Activated CD4-positive, alpha-beta T cell treated with anti-CD3 and anti-CD28 coated beads, Interleukin-2, amount 10 ng/mL, durations not matched to agents 7 days and 5 days (primary cell): ENCODE measurements around the gene DNAJC15. TPM values are rescaled to one million over a fixed set of nuclear protein-coding genes. Genes with fewer than 3 reads are reported as not detected.
A peak's percentile ranks its signal among the peaks of the same experiment; 100 is the strongest.
"Not testable (repeated sequence)": the region's sequence is repeated elsewhere in the genome, so short reads cannot be mapped to it uniquely, and the experiment has no call there.

ENCODE experiments used
- CTCF ChIA-PET: fragments of 350-600 bp; sonication (Branson Sonifier 250); formaldehyde crosslinking; loops from one replicate; lab custom pipeline; 2021; ENCODE audit warnings: antibody characterized with exemption; lab: Charles Lee
- POLR2A ChIA-PET: fragments of 350-600 bp; sonication (Branson Sonifier 250); formaldehyde crosslinking; loops from one replicate; lab custom pipeline; 2021; ENCODE audit warnings: antibody characterized with exemption; lab: Charles Lee
- DNase-seq: peaks from one replicate; pipeline ENCODE4 v3.0.0-alpha.2; 2020
- H3K27ac Mint-ChIP-seq: one replicate; pipeline ENCODE4 v1.8.0; 2021; ENCODE audit warnings: mild to moderate bottlenecking, moderate library complexity, mixed read lengths
- H3K27me3 Mint-ChIP-seq: one replicate; pipeline ENCODE4 v1.8.0; 2021; ENCODE audit warnings: mixed read lengths
- H3K36me3 Mint-ChIP-seq: one replicate; pipeline ENCODE4 v1.8.0; 2021; ENCODE audit warnings: low read depth, mixed read lengths
- H3K4me1 Mint-ChIP-seq: one replicate; pipeline ENCODE4 v1.8.0; 2021; ENCODE audit warnings: mixed read lengths
- H3K4me3 Mint-ChIP-seq: one replicate; pipeline ENCODE4 v1.8.0; 2021; ENCODE audit warnings: mild to moderate bottlenecking, moderate library complexity, mixed read lengths
- H3K9me3 Mint-ChIP-seq: one replicate; pipeline ENCODE4 v1.8.0; 2021; ENCODE audit warnings: mixed read lengths
- total RNA-seq, 2 experiments: library from RNA; stranded (reverse); gene quantifications; one replicate each; pipeline ENCODE4 v1.2.3, GENCODE V29; 2021

DNAJC15 gene
- total RNA-seq, 2 experiments from 2014 or later = 12.5 to 18.5 TPM

GRCh38 chr13:43057653-43058317 is 34.4 kb downstream of the DNAJC15 start:
- no peak overlapping the region for H3K4me3 Mint-ChIP-seq
- peaks cover 30% of the 10 kb centered on the region for H3K36me3 Mint-ChIP-seq
- POLR2A ChIA-PET = interaction anchor here (1.2 kb wide), 1 partner anchor 11 kb away, joined by 3 read pairs; no protein-coding TSS in a partner anchor
- H3K4me1 Mint-ChIP-seq = peaks cover 46% of the 10 kb centered on the region
- H3K27me3 Mint-ChIP-seq = no peaks in the 10 kb centered on the region
- CTCF ChIA-PET = interaction anchor here (0.9 to 1.6 kb wide), 4 partner anchors 10 to 1422 kb away, joined by 3 to 5 read pairs (median 4); no protein-coding TSS in a partner anchor
- peaks cover 11% of the 10 kb centered on the region for H3K9me3 Mint-ChIP-seq
- peak; percentile 21 for DNase-seq
- H3K27ac Mint-ChIP-seq = peak overlapping the region; percentile 82

- no peaks in the 10 kb centered on the region for H3K27me3 Mint-ChIP-seq
- no peak overlapping the region for H3K4me3 Mint-ChIP-seq
- ChIA-PET POLR2A (interaction anchor here (1.2 kb wide), 1 partner anchor 11 kb away, joined by 3 read pairs; no protein-coding TSS in a partner anchor), CTCF (interaction anchor here (0.8 to 1.6 kb wide), 5 partner anchors 11 to 1421 kb away, joined by 3 to 5 read pairs (median 3); partner anchors contain the start of gene EPSTI1)
- peak; percentile 14 for DNase-seq
- H3K27ac Mint-ChIP-seq = peak overlapping the region; percentile 82
- H3K36me3 Mint-ChIP-seq = peaks cover 30% of the 10 kb centered on the region
- peaks cover 46% of the 10 kb centered on the region for H3K4me1 Mint-ChIP-seq
- H3K9me3 Mint-ChIP-seq = peaks cover 6% of the 10 kb centered on the region
Measured at GRCh38 chr13:43058318-43058674, 34.9 kb downstream of the DNAJC15 start.

GRCh38 chr13:43058831-43059230 is 35.4 kb downstream of the DNAJC15 start:
- peak overlapping the region; percentile 52 for H3K27ac Mint-ChIP-seq
- no peak overlapping the region for H3K4me3 Mint-ChIP-seq
- CTCF ChIA-PET = interaction anchor here (0.8 to 1.6 kb wide), 5 partner anchors 9 to 68 kb away, joined by 3 to 5 read pairs (median 3); partner anchors contain the start of gene EPSTI1

GRCh38 chr13:43059779-43060178 is 36.4 kb downstream of the DNAJC15 start:
- Mint-ChIP-seq H3K36me3 (peaks cover 30% of the 10 kb centered on the region), H3K4me1 (peaks cover 46% of the 10 kb centered on the region)
- POLR2A ChIA-PET, H3K27ac Mint-ChIP-seq, H3K9me3 Mint-ChIP-seq, H3K4me3 Mint-ChIP-seq, H3K27me3 Mint-ChIP-seq, DNase-seq: not testable (repeated sequence)
- CTCF ChIA-PET = interaction anchor here (1.0 kb wide), 2 partner anchors 10 to 69 kb away, joined by 3 read pairs; no protein-coding TSS in a partner anchor

More at GRCh38 chr13:43058831-43059230, 35.4 kb downstream of the DNAJC15 start:
- DNase-seq = no peak
- H3K4me1 Mint-ChIP-seq = peaks cover 46% of the 10 kb centered on the region
- peaks cover 30% of the 10 kb centered on the region for H3K36me3 Mint-ChIP-seq
- POLR2A ChIA-PET = no interaction called here
- peaks cover 5% of the 10 kb centered on the region for H3K9me3 Mint-ChIP-seq
- H3K27me3 Mint-ChIP-seq = no peaks in the 10 kb centered on the region

GRCh38 chr13:43060806-43061205 is 37.4 kb downstream of the DNAJC15 start:
- peaks cover 46% of the 10 kb centered on the region for H3K4me1 Mint-ChIP-seq
- POLR2A ChIA-PET, H3K9me3 Mint-ChIP-seq, H3K27ac Mint-ChIP-seq, H3K4me3 Mint-ChIP-seq, DNase-seq, H3K27me3 Mint-ChIP-seq: not testable (repeated sequence)
- CTCF ChIA-PET = interaction anchor here (1.1 kb wide), 1 partner anchor 37 kb away, joined by 3 read pairs; no protein-coding TSS in a partner anchor
- peaks cover 30% of the 10 kb centered on the region for H3K36me3 Mint-ChIP-seq

GRCh38 chr13:43061496-43062280 is 38.3 kb downstream of the DNAJC15 start:
- CTCF ChIA-PET = interaction anchor here (1.1 kb wide), 1 partner anchor 38 kb away, joined by 3 read pairs; no protein-coding TSS in a partner anchor
- peaks cover 39% of the 10 kb centered on the region for H3K4me1 Mint-ChIP-seq
- POLR2A ChIA-PET = no interaction called here
- H3K9me3 Mint-ChIP-seq = peaks cover 5% of the 10 kb centered on the region
- H3K4me3 Mint-ChIP-seq = no peak overlapping the region
- H3K27ac Mint-ChIP-seq = no peak overlapping the region
- H3K27me3 Mint-ChIP-seq = no peaks in the 10 kb centered on the region
- no peak for DNase-seq
- peaks cover 31% of the 10 kb centered on the region for H3K36me3 Mint-ChIP-seq

GRCh38 chr13:43071824-43072223 is 48.4 kb downstream of the DNAJC15 start:
- H3K4me1 Mint-ChIP-seq = peaks cover 30% of the 10 kb centered on the region
- no peak overlapping the region for H3K4me3 Mint-ChIP-seq
- no peaks in the 10 kb centered on the region for H3K27me3 Mint-ChIP-seq
- DNase-seq = no peak
- ChIA-PET POLR2A (no interaction called here), CTCF (no interaction called here)
- H3K9me3 Mint-ChIP-seq = no peaks in the 10 kb centered on the region
- H3K27ac Mint-ChIP-seq = no peak overlapping the region
- peaks cover 19% of the 10 kb centered on the region for H3K36me3 Mint-ChIP-seq

GRCh38 chr13:43072394-43072793 is 49.0 kb downstream of the DNAJC15 start:
- no peak for DNase-seq
- POLR2A ChIA-PET = no interaction called here
- Mint-ChIP-seq H3K4me3 (no peak overlapping the region), H3K36me3 (peaks cover 18% of the 10 kb centered on the region), H3K27ac (no peak overlapping the region), H3K9me3 (no peaks in the 10 kb centered on the region), H3K27me3 (no peaks in the 10 kb centered on the region), H3K4me1 (peaks cover 34% of the 10 kb centered on the region)
- CTCF ChIA-PET = no interaction called here

GRCh38 chr13:43074824-43075510 is 51.6 kb downstream of the DNAJC15 start:
- Mint-ChIP-seq H3K4me3 (peak overlapping the region; percentile 0), H3K4me1 (peaks cover 41% of the 10 kb centered on the region), H3K36me3 (peaks cover 29% of the 10 kb centered on the region), H3K27ac (no peak overlapping the region), H3K27me3 (no peaks in the 10 kb centered on the region), H3K9me3 (peaks cover under 1% of the 10 kb centered on the region)
- ChIA-PET POLR2A (no interaction called here), CTCF (interaction anchor here (0.6 to 1.7 kb wide), 2 partner anchors 10 to 18 kb away, joined by 3 to 5 read pairs; no protein-coding TSS in a partner anchor)
- DNase-seq = no peak

GRCh38 chr13:43075511-43075902 is 52.1 kb downstream of the DNAJC15 start:
- H3K27ac Mint-ChIP-seq, H3K4me3 Mint-ChIP-seq, H3K27me3 Mint-ChIP-seq, DNase-seq, H3K9me3 Mint-ChIP-seq, POLR2A ChIA-PET: not testable (repeated sequence)
- H3K4me1 Mint-ChIP-seq = peaks cover 41% of the 10 kb centered on the region
- CTCF ChIA-PET = interaction anchor here (0.6 to 1.7 kb wide), 3 partner anchors 10 to 1345 kb away, joined by 3 to 5 read pairs (median 3); no protein-coding TSS in a partner anchor
- peaks cover 34% of the 10 kb centered on the region for H3K36me3 Mint-ChIP-seq

GRCh38 chr13:43077046-43077445 is 53.7 kb downstream of the DNAJC15 start:
- Mint-ChIP-seq H3K27me3 (no peaks in the 10 kb centered on the region), H3K4me3 (no peak overlapping the region), H3K36me3 (peaks cover 46% of the 10 kb centered on the region), H3K4me1 (peaks cover 35% of the 10 kb centered on the region), H3K27ac (no peak overlapping the region), H3K9me3 (peaks cover 6% of the 10 kb centered on the region)
- ChIA-PET POLR2A (no interaction called here), CTCF (interaction anchor here (1.0 kb wide), 1 partner anchor 8 kb away, joined by 3 read pairs; no protein-coding TSS in a partner anchor)
- DNase-seq = no peak

- no peak overlapping the region for H3K27ac Mint-ChIP-seq
- no peak overlapping the region for H3K4me3 Mint-ChIP-seq
- H3K9me3 Mint-ChIP-seq = peaks cover 6% of the 10 kb centered on the region
- H3K36me3 Mint-ChIP-seq = peaks cover 46% of the 10 kb centered on the region
- no peaks in the 10 kb centered on the region for H3K27me3 Mint-ChIP-seq
- CTCF ChIA-PET = interaction anchor here (1.0 kb wide), 1 partner anchor 8 kb away, joined by 3 read pairs; no protein-coding TSS in a partner anchor
- H3K4me1 Mint-ChIP-seq = peaks cover 32% of the 10 kb centered on the region
- no peak for DNase-seq
- POLR2A ChIA-PET = no interaction called here
Measured at GRCh38 chr13:43077461-43077860, 54.1 kb downstream of the DNAJC15 start.
